MM.1S (cell line): Measurements from ENCODE around the gene NME3.

Experiments
- CTCF ChIP-seq: fragments of 300-600 bp; sonication (generic); IDR thresholded peaks from 2 replicates; pipeline ENCODE4 v1.5.1; 2016; ENCODE audit warnings: antibody characterized with exemption, low read length, mixed read lengths
- EZH2 ChIP-seq: fragments of 300-600 bp; sonication (generic); optimal IDR thresholded peaks from 2 replicates; pipeline ENCODE3; 2017; ENCODE audit warnings: low read depth, mild to moderate bottlenecking, antibody characterized with exemption, low read length, mixed read lengths

- TF ChIP-seq EZH2 (no peak), CTCF (no peak)
Measured at GRCh38 chr16:1789643-1790045, 18.3 kb upstream of the NME3 start.
